ENCODE results near the gene CD82.
A peak's percentile ranks its signal among the peaks of the same experiment; 100 is the strongest.

DNA sequence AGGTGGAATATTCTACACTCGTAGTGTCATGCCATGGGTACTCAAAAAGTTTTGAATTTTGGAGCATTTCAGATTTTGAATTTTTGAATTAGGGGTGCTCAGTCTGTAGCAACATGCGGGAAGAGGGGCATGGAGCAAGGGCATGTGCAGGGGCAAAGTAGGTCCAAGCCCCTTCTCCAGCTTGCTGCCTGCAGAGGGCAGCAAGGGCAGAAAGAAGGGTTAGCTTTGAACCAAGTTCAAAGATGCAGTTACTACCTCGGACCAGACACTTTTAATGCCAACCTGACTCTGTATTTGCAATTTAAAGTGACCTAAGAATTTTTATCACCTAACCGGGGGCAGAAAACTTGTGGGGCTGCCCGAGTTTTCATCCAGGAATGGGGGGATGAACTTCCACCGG lies 68.2 kb downstream of the CD82 start:
- TF ChIP-seq POLR2A (IDR thresholded peaks at IDR 0.05) (no peak), CTCF (IDR thresholded peaks at IDR 0.05) (peak in 5 of 6 experiments; percentile 10 to 31 (median 29))
